GM12892 (cell line): ENCODE measurements around the gene RYK.

Source experiments
- POLR2A ChIP-seq: IDR thresholded peaks from 2 replicates; pipeline ENCODE4 v1.6.1; 2011; ENCODE audit warnings: low read depth, low read length, control low read depth
- POLR2AphosphoS5 ChIP-seq: IDR thresholded peaks from 2 replicates; pipeline ENCODE4 v1.6.1; 2011; ENCODE audit warnings: low read depth, low read length, control low read depth
- TAF1 ChIP-seq: IDR thresholded peaks from 2 replicates; pipeline ENCODE4 v1.6.1; 2011; ENCODE audit warnings: low read depth, mild to moderate bottlenecking, control low read depth, low read length, borderline replicate concordance

DNA sequence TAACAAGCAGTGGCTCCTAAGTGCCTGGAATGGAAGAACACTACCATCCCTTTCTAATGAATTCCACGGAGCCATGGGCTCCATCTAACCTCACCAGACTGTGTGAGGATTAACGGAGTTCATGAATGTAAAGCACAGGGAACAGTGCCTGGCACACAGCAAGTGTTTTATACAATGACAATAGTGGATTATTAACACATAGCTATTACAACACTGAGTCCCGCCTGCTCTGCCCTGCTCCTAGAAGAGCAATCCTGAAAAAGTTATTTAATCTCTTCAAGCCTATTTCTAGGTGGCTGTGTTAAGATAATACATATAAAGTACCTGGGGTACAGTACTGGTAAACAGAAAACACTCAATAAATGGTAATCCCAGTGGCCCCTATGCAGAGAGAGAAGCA, 51.4 kb downstream of the RYK start:
- TF ChIP-seq POLR2A, result no peak
- no peak for TF ChIP-seq TAF1
- no peak for TF ChIP-seq POLR2AphosphoS5
